Sigmoid colon (tissue), 7 donors: ENCODE results near the gene CYSRT1. TPM values are rescaled to one million over a fixed set of nuclear protein-coding genes. Genes with fewer than 3 reads are reported as not detected.
"Not testable (repeated sequence)": the region's sequence is repeated elsewhere in the genome, so short reads cannot be mapped to it uniquely, and the experiment has no call there.

ENCODE experiments used
- DNase-seq: peaks from one replicate; pipeline ENCODE4 v3.0.0-alpha.2; 2019
- H3K27ac ChIP-seq, 4 donors: fragments of 200-600 bp; sonication (generic); one replicate each; pipeline ENCODE4 v1.5.1; 2016 to 2019; ENCODE audit warnings: mild to moderate bottlenecking in 1 of 4
- H3K27me3 ChIP-seq, 3 donors: fragments of 200-600 bp; sonication (generic); one replicate each; pipeline ENCODE4 v1.5.1; 2019; ENCODE audit warnings: mild to moderate bottlenecking in 1 of 3
- H3K36me3 ChIP-seq, 4 donors: fragments of 200-600 bp; sonication (generic); one replicate each; pipeline ENCODE4 v1.5.1; 2016 to 2019
- H3K4me1 ChIP-seq, 4 donors: fragments of 200-600 bp; sonication (generic); one replicate each; pipeline ENCODE4 v1.5.1; 2017 to 2019
- H3K4me3 ChIP-seq, 4 donors: fragments of 200-600 bp; sonication (generic); one replicate each; pipeline ENCODE4 v1.5.1; 2017 to 2019; ENCODE audit warnings: mild to moderate bottlenecking in 2 of 4, moderate library complexity in 1 of 4
- H3K9me3 ChIP-seq, 4 donors: fragments of 200-600 bp in 3 of 4; sonication (generic) in 3 of 4; one replicate each; pipeline versions ENCODE4 v1.5.1 to v1.6.1; 2013 to 2019
- EP300 ChIP-seq, 4 donors: sonication (generic); formaldehyde crosslinking; IDR thresholded peaks; one replicate each; pipeline ENCODE4 v1.6.1; 2017; ENCODE audit warnings: antibody characterized with exemption in 4 of 4
- POLR2A ChIP-seq, 2 donors: fragments of 450-650 bp; IDR thresholded peaks; one replicate each; pipeline ENCODE4 v1.6.1; 2016; ENCODE audit warnings: antibody characterized with exemption in 2 of 2, mild to moderate bottlenecking in 2 of 2, moderate library complexity in 2 of 2
- POLR2AphosphoS5 ChIP-seq, 4 donors: sonication (generic); formaldehyde crosslinking; IDR thresholded peaks; one replicate each; pipeline ENCODE4 v1.6.1; 2017; ENCODE audit warnings: antibody characterized with exemption in 4 of 4
- WGBS, 2 donors: extraction: QIAGEN DNeasy Blood & Tissue Kit; methylation state at CpG; one replicate each; pipeline ENCODE4 v1.1.7; 2013; 5-methylcytosine and 5-hydroxymethylcytosine counted together
- intact Hi-C: fragments of 100-400 bp; cut with DNase I; formaldehyde crosslinking; loops from one replicate; pipeline ENCODE4 v1.15.1; 2023
- polyA plus RNA-seq, 3 donors: library from polyadenylated mRNA; stranded (reverse); fragments of 200-250 nt; gene quantifications; one replicate each; pipeline ENCODE4 v1.2.3, GENCODE V29; 2013
- total RNA-seq, 4 donors: library from RNA; depleted of rRNA; stranded (reverse); fragments of >200 nt; gene quantifications; one replicate each; pipeline ENCODE4 v1.1.0, GENCODE V29; 2016
- TF ChIP-seq, protein P1 (sequence below), 4 experiments: fragments of 450-650 bp in 3 of 4; fragments of 200-600 bp in 1 of 4; IDR thresholded peaks; one replicate each; pipeline ENCODE4 v1.5.1; 2016 to 2019; ENCODE audit warnings: antibody characterized with exemption in 4 of 4, mild to moderate bottlenecking in 3 of 4, moderate library complexity in 2 of 4
- donor health status: healthy with polysubstance abuse.
- donor health status: Bipolar disorder and iron deficiency.
- donor health status: healthy.

The CYSRT1 gene
- total and polyA plus RNA-seq, 7 donors = 0.33 to 1.2 (median 0.54) TPM; not detected in 4

DNA sequence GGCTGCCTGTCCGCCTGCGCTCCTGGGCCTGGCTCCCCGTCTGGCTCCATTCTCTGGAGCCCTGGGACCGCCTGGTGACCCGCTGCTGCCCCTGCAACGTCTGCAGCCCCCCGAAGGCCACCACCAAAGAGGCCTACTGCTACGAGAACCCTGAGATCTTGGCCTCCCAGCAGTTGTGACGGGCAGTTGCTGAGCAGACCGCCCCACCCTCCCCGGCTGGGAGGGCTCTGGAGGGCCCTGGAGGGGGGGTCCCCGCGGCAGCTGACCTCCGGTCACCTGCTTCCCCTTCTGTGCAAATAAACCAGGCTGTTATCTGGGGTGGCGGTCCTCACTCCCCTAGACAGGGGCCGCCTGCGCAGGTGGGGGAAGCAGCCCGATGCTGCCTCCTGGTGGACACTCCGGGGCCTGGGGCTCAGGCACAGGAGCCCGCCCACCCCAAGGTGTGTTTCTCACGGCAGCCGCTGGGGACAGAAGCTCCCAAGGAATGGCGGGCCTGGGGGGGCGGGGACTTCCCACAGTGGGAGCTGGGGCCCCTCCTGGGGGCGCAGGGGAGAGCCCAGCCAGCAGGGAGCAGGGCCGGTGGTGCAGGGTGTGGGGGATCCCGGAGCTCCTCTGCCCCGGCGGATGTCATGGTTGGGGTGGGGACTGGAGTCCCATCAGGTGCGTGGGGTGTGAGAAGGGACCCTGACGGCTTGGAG lies 11.4 kb downstream of the CYSRT1 start:
- Histone ChIP-seq H3K9me3 (no peaks in the 10 kb centered on the region), H3K27me3 (peaks cover 12 to 37% (median 36%) of the 10 kb centered on the region in 3 donors), H3K36me3 (no peaks in the 10 kb centered on the region), H3K27ac (no peak overlapping the region), H3K4me3 (peak overlapping the region; percentile 18 to 34 (median 25)), H3K4me1 (peaks cover 2 to 45% (median 39%) of the 10 kb centered on the region in 4 donors)
- DNase-seq = peak; percentile 93
- intact Hi-C loops = loop anchor here (5.0 kb wide), 1 partner anchor 49 kb away; the partner anchor contains the start of genes ANAPC2 and SSNA1
- WGBS, 2 donors = 10 to 13% methylated on average over 31 of the region's 31 CpGs
- TF ChIP-seq POLR2AphosphoS5 (IDR thresholded peaks at IDR 0.05) (no peak), POLR2A (IDR thresholded peaks at IDR 0.05) (no peak), EP300 (IDR thresholded peaks at IDR 0.05) (no peak)
- TF ChIP-seq, protein P1, sequence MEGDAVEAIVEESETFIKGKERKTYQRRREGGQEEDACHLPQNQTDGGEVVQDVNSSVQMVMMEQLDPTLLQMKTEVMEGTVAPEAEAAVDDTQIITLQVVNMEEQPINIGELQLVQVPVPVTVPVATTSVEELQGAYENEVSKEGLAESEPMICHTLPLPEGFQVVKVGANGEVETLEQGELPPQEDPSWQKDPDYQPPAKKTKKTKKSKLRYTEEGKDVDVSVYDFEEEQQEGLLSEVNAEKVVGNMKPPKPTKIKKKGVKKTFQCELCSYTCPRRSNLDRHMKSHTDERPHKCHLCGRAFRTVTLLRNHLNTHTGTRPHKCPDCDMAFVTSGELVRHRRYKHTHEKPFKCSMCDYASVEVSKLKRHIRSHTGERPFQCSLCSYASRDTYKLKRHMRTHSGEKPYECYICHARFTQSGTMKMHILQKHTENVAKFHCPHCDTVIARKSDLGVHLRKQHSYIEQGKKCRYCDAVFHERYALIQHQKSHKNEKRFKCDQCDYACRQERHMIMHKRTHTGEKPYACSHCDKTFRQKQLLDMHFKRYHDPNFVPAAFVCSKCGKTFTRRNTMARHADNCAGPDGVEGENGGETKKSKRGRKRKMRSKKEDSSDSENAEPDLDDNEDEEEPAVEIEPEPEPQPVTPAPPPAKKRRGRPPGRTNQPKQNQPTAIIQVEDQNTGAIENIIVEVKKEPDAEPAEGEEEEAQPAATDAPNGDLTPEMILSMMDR (IDR thresholded peaks at IDR 0.05) = peak; percentile 98 to 100 (median 98)

DNA sequence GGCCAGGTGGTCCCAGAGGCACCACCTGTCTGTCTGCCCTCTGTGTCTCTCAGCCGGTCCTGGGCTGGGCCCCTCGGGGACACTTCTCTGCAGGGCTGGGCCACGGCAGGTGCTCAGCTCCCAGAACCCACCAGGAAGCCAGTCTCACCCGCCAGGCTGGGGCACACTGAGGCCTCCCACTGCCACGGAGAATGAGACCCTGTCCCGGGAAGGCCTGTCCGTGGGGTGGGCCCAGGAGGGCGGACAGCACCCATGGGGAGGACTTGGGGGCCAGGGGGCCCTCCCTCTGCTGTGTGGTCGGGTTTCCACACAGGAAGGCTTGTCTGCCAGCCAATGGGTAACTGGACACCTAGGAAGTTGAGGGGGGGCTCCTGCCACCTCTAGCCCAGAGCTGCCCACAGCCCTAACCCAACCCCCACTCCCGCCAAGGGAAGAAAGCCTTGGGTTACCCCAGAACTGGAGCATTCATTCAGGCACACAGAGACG lies 12.0 kb downstream of the CYSRT1 start:
- DNase-seq = no peak
- intact Hi-C loops = loop anchor here (5.0 kb wide), 1 partner anchor 50 kb away; the partner anchor contains the start of genes ANAPC2 and SSNA1
- no peak overlapping the region for H3K27ac ChIP-seq
- H3K4me3 ChIP-seq = peak overlapping the region in 2 of 4 donors; percentile 23 to 34
- WGBS, 2 donors = 23 to 35% methylated on average over 11 of the region's 11 CpGs
- peaks cover 12 to 31% (median 30%) of the 10 kb centered on the region in 3 donors for H3K27me3 ChIP-seq
- peaks cover 2 to 49% (median 41%) of the 10 kb centered on the region in 4 donors for H3K4me1 ChIP-seq
- no peaks in the 10 kb centered on the region for H3K36me3 ChIP-seq
- no peaks in the 10 kb centered on the region for H3K9me3 ChIP-seq
- no peak for TF ChIP-seq POLR2AphosphoS5 (IDR thresholded peaks at IDR 0.05)
- TF ChIP-seq, protein P1 (IDR thresholded peaks at IDR 0.05) = no peak
- TF ChIP-seq POLR2A (IDR thresholded peaks at IDR 0.05) = no peak
- no peak for TF ChIP-seq EP300 (IDR thresholded peaks at IDR 0.05)

DNA sequence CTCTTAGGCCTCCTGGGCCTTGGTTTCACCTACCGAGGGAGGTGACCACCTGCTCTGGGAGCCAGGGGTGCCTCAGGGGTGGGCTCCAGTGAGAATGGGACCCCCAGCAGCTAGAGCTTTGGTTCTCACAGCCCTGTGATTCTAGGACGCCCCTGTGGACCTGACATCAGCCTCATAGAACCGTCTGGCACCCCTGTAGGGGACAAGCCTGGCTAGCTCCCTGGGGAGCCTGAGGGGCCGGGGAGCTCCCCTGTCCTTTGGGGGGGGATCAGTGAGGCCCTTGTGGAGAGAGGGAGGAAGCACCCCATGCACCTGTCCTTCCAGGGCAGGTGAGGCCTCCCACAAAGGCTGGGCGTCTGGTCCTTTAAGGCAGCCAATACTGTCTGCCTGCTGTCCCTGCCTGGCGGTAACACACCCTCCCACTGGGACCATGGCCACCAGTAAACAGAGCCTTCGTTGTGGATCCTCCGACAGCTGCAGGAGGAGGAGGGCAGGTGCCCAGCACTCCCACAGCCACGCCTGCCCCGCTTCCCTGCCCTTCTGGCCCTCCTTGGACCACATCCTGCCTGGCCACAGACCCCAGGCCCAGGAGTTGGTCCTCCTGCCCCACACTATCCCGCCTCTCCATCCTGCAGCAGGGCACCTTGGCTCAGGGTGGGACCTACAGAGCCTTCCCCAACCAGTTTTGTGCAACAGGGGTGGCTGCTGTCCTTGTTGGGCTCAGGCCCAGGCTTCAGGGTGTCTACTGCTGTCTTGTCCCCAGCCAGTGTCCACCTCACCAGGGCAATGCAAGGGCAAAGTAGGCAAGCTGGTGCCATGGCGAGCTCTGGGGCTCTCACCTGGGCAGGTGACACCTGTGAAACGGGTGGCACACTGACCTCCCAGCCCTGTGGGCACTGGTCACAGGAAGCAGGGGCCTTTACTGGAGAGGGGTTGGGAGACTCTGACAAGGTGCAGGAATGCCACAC lies 13.1 kb downstream of the CYSRT1 start:
- TF ChIP-seq, protein P1 (IDR thresholded peaks at IDR 0.05) = no peak
- no peak for TF ChIP-seq EP300 (IDR thresholded peaks at IDR 0.05)
- Histone ChIP-seq H3K4me3 (no peak overlapping the region), H3K9me3 (no peaks in the 10 kb centered on the region), H3K36me3 (peaks cover 0 to 10% (median 8%) of the 10 kb centered on the region in 4 donors), H3K4me1 (peaks cover 2 to 60% (median 52%) of the 10 kb centered on the region in 4 donors), H3K27ac (no peak overlapping the region), H3K27me3 (peaks cover 3 to 20% (median 19%) of the 10 kb centered on the region in 3 donors)
- 20 to 60% methylated on average over 13 of the region's 13 CpGs for WGBS, 2 donors
- DNase-seq = no peak
- intact Hi-C loops = loop anchor here (5.0 kb wide), 1 partner anchor 51 kb away; the partner anchor contains the start of genes ANAPC2 and SSNA1

DNA sequence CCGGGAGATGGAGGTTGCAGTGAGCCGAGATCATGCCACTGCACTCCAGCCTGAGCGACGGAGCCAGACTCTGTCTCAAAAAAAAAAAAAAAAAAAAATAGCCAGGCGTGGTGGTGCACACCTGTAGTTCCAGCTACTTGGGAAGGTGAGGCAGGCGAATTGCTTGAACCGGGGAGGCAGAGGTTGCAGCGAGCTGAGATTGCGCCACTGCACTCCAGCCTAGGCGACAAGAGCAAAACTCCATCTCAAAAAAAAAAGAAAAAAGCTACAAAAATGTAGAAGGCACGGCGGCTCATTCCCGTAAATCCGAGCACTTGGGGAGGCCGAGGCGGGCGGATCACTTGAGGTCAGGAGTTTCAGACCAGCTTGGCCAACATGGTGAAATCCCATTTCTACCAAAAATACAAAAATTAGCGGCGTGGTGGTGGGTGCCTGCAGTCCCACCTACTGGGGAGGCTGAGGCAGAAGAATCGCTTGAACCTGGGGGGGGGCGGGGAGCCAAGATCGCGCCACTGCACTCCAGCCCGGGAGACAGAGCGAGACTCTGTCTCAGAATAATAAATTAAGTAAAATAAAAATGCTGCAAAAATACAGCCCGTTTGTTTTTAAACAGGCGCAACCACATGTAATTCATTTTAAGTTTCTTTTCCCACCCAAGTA lies 14.7 kb downstream of the CYSRT1 start:
- Histone ChIP-seq H3K4me1 (peaks cover 2 to 75% (median 59%) of the 10 kb centered on the region in 4 donors), H3K27ac (peak overlapping the region; percentile 98 to 100 (median 98)), H3K36me3 (peaks cover 4 to 19% (median 15%) of the 10 kb centered on the region in 4 donors), H3K4me3 (peak overlapping the region; percentile 63 to 90 (median 78))
- DNase-seq, H3K9me3 ChIP-seq, H3K27me3 ChIP-seq: not testable (repeated sequence)
- WGBS, 2 donors = 15 to 43% methylated on average over 27 of the region's 27 CpGs
- intact Hi-C loops = loop anchor here (2.0 to 5.0 kb wide), 4 partner anchors 15 to 52 kb away; partner anchors contain the start of genes ANAPC2, NELFB, RNF208 and SSNA1
